Activated CD4-positive, CD25-positive, alpha-beta regulatory T cell (primary cell): ENCODE measurements around the gene PBX1.
"Not testable (repeated sequence)": the region's sequence is repeated elsewhere in the genome, so short reads cannot be mapped to it uniquely, and the experiment has no call there.

Experiments used
- DNase-seq, 4 experiments: peaks; one replicate each; lab custom pipeline; 2025; lab: John Stamatoyannopoulos, UW

Gene PBX1

DNA sequence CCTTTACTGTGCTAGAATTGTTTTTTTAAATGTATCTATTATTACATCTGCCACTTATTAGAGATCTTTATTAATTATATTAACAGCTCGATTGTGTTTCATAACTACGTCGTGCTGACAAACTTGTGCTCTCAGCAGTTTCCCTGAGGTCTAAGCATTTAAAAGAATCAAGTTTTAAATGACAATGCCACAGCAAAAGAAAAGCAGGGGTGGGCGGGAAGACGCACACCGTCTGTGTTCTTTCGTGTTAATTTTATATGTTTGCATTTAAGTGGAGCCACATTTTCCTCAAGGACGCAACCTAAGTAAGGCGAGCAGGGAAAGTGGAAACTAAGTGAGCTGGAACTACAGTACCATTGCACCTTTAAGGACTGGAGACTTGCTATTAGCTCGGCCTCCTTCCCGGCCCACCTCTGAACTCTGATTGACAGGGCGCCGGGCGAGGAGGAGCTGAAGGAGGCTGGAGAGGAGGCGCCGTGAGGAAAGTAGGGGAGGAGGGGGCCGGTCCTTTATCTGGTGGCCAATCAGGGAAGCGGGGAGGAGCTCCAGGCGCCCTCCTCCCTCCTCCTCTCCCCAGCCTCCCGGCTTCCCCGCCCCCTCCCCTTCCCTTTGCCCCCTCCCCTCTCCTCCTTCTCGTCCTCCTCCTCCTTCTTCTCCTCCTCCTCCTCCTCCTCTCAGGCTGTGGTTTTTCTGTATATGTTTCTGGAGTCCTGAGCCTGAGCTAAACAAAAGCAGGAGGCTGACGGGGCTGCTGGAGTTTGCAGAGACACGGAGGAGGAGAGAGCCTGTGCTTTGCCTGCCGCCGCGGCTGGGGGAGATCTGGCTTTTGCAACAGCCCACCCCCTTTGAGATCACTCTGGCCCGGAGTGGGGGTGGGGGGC, at the start of gene PBX1:
PBX1 (plus strand) TSS at position 724 of the 881 bp plus-strand sequence.
- peak in 2 of 4 experiments; percentile 4 to 6 for DNase-seq

GRCh38 chr1:164510435-164510834, 48.5 kb upstream of the PBX1 start:
- no peak for DNase-seq

DNA sequence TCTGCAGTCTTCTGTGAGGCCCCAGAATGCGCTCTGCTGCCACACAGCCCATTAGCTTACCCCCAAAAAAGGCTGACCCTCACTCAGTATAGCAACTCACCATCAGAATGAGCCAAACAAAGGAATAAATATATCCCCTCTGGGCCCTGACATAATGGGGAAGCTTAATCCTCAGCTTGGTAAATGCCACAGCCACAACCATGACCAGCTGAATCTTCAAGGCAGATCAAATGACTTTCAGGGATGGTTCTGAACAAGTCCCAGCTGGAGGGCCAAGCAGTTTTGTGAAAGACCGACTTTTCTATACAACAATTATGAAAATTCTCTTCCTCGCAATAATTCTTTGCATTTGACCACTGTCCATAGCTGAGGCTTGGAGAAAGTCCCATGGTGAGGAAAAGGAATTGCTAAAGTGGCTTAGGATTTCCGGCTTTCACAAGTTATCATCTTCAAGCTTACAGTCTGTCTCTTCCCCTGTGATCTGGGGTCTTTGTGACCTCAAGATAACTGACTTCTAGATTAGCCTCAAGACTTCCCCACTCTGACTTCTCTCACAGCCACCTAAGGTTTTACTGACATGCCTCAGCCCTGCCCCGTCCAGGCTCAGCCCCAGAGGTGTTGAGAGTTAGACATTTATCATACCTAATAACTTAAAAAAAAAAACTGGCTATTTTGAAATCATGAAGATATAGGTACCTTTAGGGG, 47.8 kb upstream of the PBX1 start:
- no peak for DNase-seq

- no peak for DNase-seq
These were observed 43.8 kb upstream of the PBX1 start for GRCh38 chr1:164515231-164515630.

DNA sequence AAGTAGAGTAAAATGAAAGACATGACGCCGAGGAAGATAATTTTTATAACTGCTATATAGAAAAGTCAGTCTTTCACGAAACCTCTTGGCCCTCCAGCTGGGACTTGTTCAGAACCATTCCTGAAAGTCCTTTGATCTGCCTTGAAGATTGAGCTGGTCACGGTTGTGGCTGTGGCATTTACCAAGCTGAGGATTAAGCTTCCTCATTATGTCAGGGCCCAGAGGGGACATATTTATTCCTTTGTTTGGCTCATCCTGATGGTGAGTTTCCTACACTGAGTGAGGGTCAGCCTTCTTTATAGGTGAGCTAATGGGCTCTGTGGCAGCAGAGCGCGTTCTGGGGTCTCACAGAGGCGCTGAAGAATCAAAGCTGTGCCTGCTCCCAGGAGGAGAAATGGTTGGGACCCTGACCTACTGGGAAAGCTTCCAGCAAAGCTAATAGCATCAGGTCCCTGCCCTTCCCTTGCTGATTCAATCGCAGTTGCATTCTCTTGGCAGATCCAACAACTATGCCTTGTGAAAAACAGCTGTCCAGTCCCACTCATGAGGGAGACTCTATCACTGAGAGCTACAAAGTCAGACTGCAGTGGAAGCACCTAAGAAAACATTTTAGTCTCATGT, 43.2 kb upstream of the PBX1 start:
- no peak for DNase-seq

DNA sequence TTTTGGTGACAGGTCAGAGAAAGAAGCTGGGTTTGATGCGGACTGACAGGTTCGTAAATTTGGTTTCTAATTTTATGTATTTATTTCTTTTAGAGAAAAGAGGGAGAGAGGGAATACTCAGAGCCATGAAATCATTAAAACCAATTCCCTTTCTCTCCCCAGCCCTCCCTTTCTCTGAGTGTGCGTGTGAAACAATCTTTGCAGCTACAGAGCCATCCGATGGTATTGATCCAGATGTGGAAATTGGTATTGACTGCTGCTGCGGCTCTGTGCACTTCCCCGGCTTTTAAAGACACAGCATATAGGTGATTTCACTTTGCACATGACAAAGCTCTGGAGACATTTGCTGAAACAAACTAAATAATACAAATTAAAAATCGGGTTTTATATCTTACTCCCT, 42.4 kb upstream of the PBX1 start:
- DNase-seq, result no peak

DNA sequence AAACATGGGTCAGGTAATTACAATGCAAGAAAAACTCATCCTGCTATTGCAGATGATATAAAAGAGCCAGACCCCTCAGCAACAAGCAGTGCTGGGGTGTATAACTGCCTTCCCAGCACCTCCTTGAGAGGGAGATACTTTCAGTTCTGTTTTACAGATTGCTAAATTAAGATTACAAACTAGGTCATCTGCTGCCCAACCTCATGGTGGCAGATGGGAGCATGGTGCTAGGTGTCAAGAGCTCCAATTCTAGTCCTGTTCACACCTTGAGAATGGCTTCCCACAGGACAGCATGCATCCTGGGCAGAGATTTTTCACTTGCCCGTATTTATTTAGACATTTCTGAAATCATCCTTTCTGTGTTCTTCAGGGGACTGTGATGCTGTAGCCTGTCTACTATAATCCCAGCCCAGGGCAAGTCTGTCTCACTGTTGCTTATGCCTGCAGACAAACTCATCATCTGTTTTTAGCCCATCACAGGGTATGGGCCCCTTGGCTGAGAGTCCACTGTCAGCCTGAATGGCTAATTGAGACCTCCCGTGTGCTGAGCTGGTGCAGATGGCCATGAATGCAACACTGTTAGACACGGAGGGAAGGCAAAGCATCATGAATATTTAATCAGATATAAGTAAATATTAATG, 40.2 kb upstream of the PBX1 start:
- no peak for DNase-seq

DNA sequence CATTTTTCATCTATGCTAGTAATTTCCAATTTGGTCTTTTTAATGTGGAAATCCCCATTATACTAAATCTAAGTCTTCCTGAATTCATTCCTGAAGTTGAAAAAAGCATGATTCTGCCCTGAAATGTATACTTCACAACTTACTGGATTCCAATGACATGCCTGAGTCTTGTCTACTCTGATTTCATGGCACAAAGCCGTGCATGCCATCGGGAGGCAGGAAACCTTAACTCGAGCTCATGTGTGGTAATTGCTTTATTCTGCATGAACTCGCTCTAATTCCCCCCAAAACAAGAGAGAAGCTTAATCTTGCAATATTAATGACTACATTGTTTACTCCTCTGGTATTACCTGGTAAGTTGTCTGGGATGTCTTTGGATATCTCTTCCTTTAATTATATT, 39.6 kb upstream of the PBX1 start:
- DNase-seq, result no peak

DNA sequence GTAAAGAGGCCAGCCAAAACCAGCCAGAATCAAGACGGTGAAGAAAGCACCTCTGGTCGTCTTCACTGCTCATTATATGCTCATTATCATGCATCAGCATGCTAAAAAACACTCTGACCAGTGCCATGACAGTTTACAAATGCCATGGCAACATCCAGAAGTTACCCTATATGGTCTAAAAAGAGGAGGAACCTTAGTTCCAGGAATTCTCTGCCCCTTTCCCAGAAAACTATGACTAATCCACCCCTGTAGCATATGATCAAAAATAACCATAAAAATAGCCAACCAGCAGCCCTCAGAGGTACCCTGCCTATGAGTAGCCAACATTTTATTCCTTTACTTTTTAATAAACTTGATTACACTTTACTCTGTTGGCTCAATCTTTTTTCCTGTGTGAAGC, 34.2 kb upstream of the PBX1 start:
- DNase-seq, result no peak

DNA sequence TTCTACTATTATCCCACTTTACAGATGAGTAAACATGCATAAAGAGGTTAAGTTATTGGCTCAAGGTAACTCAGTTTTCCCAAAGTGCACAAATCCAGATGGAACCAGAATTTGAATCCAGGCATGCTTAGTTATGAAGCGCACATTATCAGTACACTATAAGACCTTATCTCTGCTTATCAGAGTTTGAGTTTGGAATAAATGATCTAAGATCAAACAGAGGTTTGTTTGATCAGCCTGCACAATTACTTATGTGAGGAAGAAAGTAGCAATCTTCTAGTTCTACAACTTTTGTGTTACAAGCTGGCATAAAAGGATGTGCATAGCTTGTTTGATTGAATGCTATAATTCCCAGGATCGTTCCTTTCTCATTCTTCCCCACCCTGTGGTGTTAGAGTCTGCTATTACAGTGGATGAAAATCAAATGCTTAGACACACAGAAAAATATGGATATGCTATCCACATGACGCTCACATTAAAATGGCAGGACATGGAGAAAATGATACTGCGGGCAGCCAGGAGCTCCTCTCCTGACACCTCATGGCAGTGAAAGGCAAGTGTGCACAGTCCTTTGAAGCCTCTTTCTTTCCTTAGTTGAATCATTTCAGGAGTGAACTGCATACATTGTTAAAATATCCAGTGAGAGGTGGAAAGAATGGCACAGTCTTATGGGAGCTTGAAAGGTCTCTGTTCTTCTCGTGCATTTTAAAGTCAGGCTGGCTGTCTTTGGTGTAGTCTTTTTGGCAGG, 23.9 kb upstream of the PBX1 start:
- no peak for DNase-seq

DNA sequence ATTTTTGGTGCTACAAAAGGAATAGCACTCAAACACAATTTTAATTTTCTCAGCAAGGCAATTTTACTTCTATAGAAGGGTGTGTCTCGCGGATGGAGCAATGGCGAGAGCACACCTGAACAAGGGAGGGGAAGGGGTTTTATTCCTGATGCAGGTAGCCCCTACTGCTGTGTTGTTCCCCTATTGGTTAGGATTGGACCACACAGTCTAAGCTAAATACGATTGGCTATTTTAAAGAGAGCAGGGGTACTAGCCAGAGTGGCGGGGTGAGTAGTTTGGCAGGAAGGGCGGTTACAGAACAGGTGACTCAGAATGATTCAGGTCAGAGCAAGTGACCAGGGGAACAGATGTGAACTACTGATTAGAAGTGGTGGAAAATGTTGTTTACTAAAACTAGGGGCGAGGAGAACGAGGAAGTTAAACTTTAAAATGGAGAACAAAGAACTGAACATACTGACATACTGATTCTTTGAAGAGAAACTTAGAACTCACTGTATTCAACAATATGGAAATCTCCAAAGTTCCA, 6.5 kb upstream of the PBX1 start:
- not testable (repeated sequence) for DNase-seq

DNA sequence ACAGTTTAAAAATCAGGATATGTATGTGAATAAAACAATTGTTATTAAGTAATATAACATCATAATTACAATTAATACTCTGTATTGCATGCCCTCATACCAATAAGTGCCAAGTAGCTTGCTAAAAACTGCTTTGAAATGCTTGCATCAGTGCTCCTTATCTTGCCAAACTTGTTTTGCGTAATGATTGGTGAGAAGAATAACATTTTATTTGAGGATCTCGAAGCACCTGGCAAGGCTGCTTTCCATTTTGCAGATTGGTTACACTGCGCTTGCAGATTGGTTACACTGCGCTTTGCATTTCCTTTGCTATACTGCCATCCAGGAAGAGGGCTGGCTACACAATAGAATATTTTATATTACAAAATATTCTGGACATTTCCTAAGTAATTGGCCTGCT, 1.7 kb upstream of the PBX1 start:
- no peak for DNase-seq

GRCh38 chr1:164559342-164560051, 513 bp downstream of the PBX1 start:
- DNase-seq, result no peak

GRCh38 chr1:164560121-164560541, 1.1 kb downstream of the PBX1 start:
- no peak for DNase-seq

GRCh38 chr1:164560556-164560955, 1.6 kb downstream of the PBX1 start:
- no peak for DNase-seq

DNA sequence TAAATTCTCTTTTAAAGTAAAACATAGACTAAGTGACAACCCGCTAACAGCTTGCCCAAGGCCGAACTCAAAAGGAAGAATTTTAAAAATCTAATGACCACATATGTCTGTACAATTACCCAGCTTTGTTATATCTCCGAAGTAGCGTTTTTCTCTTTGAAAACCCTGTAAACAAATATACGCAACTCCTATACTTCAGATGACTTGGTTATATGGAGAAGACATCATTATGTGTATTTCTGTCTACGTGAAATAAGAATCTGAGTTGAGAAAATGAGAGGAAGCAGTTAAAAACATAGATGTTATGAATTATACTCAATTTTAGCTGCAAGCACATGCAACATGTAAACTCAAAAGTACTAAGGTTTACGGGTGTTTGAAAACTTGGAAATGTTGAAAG, 2.0 kb downstream of the PBX1 start:
- no peak for DNase-seq

- DNase-seq, result no peak
These were observed 2.5 kb downstream of the PBX1 start for GRCh38 chr1:164561472-164561871.

- DNase-seq, result no peak
These were observed 3.1 kb downstream of the PBX1 start for GRCh38 chr1:164562061-164562460.

GRCh38 chr1:164562511-164562910, 3.5 kb downstream of the PBX1 start:
- no peak for DNase-seq

DNA sequence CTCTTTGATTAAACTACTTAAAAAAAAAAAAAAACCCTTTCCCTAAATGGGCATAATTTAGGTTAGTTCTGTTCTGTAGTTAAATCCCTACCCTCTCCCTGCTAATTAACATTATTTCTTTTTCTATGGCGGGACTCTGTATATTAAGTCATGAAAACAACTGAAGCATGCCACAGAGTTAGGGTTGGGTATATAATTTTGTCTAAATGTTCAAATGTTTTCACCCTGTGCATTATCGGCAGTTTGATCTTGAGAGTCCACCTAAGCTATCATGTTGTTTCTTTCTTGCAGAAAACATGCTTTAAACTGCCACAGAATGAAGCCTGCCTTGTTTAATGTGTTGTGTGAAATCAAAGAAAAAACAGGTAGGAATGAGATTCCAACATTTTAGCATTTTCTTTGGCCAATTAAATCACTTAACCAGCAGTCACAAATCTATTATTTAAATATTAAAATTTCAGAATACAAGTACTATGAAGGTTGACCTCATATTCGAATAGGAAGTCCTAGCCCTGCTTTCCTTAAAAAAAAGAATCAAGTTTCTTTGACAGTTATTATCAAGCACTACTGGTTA, 4.0 kb downstream of the PBX1 start:
- DNase-seq, result no peak
